ENCODE data around the gene TMC5. TPM values are rescaled to one million over a fixed set of nuclear protein-coding genes. Genes with fewer than 3 reads are reported as not detected.

TMC5 gene
- total and polyA plus RNA-seq, 2 donors (not counting 3 experiments of a cell fraction or from before 2014, with no cell fraction given) = not detected

GRCh38 chr16:19472482-19472881, 54.8 kb downstream of the TMC5 start:
- DNase-seq (ENCODE audit: low read depth, low spot score) (no peak), FAIRE-seq (no peak)
- no peaks in the 10 kb centered on the region for H4K20me1 ChIP-seq (replicated peaks; ENCODE audit: control insufficient read depth, extremely low read depth, insufficient read depth, low read length)
- H3K9ac ChIP-seq (replicated peaks; ENCODE audit: extremely low read depth, insufficient read depth, low read length) = no peak overlapping the region
- no peak overlapping the region for H3K27ac ChIP-seq (ENCODE audit: insufficient read depth, low read depth, low read length)
- no peaks in the 10 kb centered on the region for H3K4me1 ChIP-seq (ENCODE audit: control insufficient read depth, extremely low read depth, insufficient read depth, low read length)
- no TSS peak for BruUV-seq (replicated peaks)
- dilution Hi-C loops (cut with MboI; ENCODE audit: extremely low pct_ligation_motif_present, low sequenced_read_pairs) (no loop called here), intact Hi-C loops (cut with micrococcal nuclease) (no loop called here)
- no peaks in the 10 kb centered on the region for H3K27me3 ChIP-seq (ENCODE audit: control insufficient read depth in 2 of 2, insufficient read depth in 2 of 2, low read length in 2 of 2)
- H3K36me3 ChIP-seq (ENCODE audit: control insufficient read depth in 2 of 2, extremely low read depth in 1 of 2, insufficient read depth in 2 of 2, low read length in 2 of 2) = no peaks in the 10 kb centered on the region
- no peaks in the 10 kb centered on the region for H3K79me2 ChIP-seq (ENCODE audit: control insufficient read depth, insufficient read depth, low read length)
- ChIA-PET CTCF (no interaction called here), POLR2A (no interaction called here)
- no peak overlapping the region for H3K4me2 ChIP-seq (ENCODE audit: insufficient read depth, low read length)
- H2AFZ ChIP-seq (ENCODE audit: low read depth, low read length) = no peak overlapping the region
- no peaks in the 10 kb centered on the region for H3K9me1 ChIP-seq (replicated peaks; ENCODE audit: control insufficient read depth, extremely low read depth, insufficient read depth, low read length)
- TF ChIP-seq JUN (IDR thresholded peaks at IDR 0.05; ENCODE audit: borderline replicate concordance, insufficient read depth, insufficient read length, low read depth) (no peak), POLR2A (IDR thresholded peaks at IDR 0.05; ENCODE audit: low read depth, low read length) (no peak), GATA2 (IDR thresholded peaks at IDR 0.05; ENCODE audit: insufficient read depth, insufficient read length, low read depth, low read length) (no peak), MAX (IDR thresholded peaks at IDR 0.05; ENCODE audit: insufficient read depth, insufficient read length) (no peak), FOS (IDR thresholded peaks at IDR 0.05; ENCODE audit: borderline replicate concordance, insufficient read depth, low read length) (no peak), CTCF (IDR thresholded peaks at IDR 0.05; ENCODE audit: extremely low read depth in 1 of 2, insufficient read depth in 1 of 2, low read depth in 1 of 2, low read length in 2 of 2) (no peak), MYC (IDR thresholded peaks at IDR 0.05; ENCODE audit: low read depth, low read length) (no peak), POLR2AphosphoS5 (IDR thresholded peaks at IDR 0.05; ENCODE audit: insufficient read depth, low read depth, low read length) (no peak), EZH2 (IDR thresholded peaks at IDR 0.05; ENCODE audit: borderline replicate concordance, low read depth, low read length, severe bottlenecking) (no peak)
- H3K9me3 ChIP-seq (replicated peaks; ENCODE audit: control insufficient read depth, insufficient read depth, low read length) = no peaks in the 10 kb centered on the region
- no peak overlapping the region for H3K4me3 ChIP-seq (replicated peaks in 1 of 3; ENCODE audit: insufficient read depth in 1 of 3, low read depth in 1 of 3, low read length in 3 of 3)
